Measurements from ENCODE around the gene NAV2.

The NAV2 gene

DNA sequence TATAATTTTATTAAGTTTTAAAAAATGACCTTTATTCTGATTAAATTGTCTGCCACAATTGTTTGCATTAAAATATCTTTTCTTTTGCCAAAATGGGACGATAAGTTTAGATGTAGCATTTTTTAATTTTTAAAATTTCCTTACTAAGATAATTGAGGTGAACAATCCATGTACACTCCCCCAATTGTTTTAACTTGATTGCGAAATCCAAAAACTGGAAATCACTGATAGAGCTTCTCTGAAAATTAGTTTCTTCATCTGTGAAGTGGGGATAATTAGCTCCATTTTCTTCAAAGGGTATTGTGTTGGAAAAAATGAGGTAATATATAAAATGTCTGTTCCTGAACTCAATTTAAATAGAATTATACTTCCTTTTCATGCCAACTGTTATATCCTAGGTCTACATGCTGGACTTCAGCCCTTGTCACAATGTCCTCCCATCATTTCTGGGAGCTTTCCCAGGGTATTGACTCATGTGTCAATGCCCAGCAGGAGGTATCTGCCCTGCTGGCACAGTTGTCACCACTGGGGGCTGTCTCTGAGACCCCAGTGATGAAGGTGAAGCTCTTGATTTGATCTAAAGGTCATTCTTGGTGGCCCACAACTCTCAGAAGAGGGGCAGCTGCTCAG lies 28.7 kb upstream of the NAV2 start:
- DNase-seq (ENCODE audit: low read depth), result no peak

DNA sequence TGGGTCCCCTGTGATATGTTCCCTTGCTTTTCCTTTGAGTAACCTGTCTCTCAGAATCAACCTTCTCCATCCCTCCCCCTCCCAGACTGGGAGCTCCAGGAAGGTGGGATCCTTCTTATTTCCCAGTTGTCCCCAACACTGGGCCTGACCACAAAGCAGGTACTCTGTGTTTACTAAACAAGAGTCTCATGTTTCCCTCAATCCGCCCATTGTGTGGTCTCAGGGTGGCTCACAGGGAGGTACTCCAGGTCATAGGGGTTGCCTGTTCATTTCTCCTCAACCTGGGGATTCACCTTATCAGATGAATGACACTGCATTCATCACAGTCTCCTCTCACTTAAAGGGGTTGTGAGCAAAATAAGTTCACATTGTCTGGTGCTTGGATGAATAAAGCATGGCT lies 26.4 kb upstream of the NAV2 start:
- no peak for DNase-seq (ENCODE audit: low read depth)

- no peak for DNase-seq (ENCODE audit: low read depth)
Observed at GRCh38 chr11:19687392-19687791, 25.2 kb upstream of the NAV2 start.

DNA sequence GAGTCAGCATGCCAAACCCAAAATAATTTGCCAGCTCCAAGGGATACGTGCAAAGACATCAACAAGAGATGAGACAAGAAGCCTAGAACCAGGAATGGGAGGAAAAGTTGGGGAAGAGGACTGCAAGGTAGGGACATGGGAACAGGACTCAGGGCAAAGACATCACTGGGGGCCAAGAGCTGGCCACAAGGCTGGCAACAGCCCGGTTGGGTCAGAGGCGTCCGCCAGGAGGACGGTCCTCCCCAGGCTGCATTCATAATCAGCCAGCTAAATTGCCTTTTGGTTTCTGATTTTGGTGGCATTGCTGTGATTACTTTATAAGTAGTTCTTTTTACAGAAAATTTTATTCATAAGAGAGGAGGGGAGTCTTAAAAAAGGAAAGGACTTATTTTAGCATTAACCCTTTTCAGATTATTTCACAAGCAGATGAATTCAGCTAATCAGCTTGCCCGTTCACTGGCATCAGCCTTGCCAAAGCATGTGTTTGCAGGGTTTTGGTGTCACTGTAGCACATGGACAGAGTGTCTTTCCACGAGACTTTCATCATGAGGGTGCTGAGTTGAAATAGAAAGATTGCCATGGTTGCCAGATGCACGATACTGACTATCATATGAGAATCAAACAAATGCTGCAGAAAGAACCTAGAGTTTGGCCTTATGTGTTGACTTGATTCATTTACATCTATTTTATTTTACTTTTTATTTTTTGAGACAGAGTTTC lies 23.2 kb upstream of the NAV2 start:
- DNase-seq (ENCODE audit: low read depth), result no peak

GRCh38 chr11:19690885-19691284 lies 21.8 kb upstream of the NAV2 start:
- no peak for DNase-seq (ENCODE audit: low read depth)

DNA sequence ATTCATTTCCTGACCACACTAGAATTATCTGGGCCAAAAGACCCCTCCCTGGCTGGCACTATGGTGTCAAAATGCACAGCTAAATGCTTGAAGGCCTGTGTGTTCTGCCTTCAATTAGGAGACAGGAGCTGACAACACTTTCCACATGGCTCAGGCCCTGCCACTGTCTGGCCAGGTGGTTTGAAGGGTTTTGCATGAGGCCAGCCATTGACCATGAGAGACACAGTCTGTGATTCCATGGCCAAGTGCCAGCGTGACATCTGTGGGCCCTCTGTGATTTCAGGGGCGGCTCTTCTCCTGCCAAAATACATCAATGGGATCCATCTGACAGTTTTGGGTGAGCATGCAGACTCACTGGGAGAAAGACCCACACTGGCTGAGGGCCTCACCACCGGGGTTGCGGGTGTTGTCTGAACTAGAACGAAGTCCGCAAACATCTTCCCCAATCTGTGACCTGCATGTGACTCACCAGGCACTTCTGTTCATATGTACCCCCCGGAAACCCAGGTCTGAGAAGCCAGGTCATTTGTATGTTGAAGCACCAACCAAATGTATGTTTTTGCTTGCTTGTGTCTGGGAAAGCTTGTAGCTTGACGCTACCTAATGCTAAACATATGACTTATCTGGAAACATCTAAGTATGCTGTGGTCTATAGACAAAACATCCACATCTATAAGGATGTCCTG lies 20.7 kb upstream of the NAV2 start:
- no peak for DNase-seq (ENCODE audit: low read depth)

DNA sequence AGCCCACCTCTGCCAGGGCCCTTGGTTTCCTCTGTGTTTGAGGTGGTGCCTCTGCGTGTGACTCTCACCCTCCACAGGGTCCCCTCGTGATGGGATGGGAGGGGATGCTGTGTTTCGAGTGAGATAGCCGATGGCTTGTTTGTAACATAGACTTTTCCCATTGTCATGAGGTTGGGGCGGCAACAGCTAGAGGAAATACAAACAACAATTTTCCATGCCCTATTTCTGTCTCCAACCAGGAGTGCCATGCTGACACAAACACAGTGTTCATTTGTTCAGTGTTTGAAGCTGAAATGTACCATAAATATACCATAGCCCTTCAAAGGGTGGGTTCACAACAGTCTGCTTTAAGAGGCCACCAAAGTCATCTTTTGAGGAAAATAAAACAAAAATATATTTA lies 19.5 kb upstream of the NAV2 start:
- DNase-seq (ENCODE audit: low read depth), result no peak

GRCh38 chr11:19694796-19695345 lies 17.8 kb upstream of the NAV2 start:
- DNase-seq (ENCODE audit: low read depth), result no peak

DNA sequence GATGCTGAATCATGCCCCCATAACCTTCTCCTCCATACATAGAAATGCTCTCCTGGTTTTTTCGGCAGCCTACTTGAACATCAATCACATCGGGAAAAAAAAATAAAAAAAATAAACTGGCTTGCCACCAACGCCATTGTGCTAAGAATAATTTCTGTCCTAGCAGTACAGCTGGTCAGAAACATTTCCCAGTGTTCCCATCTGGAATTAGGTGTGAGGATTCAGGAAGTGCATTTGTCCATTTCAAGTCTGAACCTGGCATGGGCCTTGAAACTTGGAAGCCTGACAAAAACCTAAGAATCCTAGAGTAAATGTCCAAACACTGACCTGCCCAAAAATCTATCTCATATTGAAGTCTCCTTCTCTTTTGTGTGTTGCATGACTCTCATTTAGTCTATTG lies 16.6 kb upstream of the NAV2 start:
- DNase-seq (ENCODE audit: low read depth), result no peak

DNA sequence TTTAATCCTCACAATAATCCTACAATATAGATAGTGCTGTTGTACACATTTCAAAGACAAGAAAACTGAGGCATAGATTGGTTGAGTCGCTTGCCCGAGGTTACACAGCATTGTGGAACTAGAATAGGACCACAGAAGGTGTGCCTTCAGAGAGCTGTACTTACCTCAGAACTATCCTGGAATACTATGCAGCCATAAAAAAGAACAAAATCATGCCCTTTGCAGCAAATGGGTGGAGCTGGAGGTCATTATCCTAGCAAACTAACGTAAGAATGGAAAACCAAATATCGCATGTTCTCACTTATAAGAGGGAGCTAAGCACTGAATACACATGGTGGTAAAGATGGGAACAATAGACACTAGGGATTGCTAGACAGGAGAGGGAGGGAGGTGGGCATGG lies 15.7 kb upstream of the NAV2 start:
- no peak for DNase-seq (ENCODE audit: low read depth)

DNA sequence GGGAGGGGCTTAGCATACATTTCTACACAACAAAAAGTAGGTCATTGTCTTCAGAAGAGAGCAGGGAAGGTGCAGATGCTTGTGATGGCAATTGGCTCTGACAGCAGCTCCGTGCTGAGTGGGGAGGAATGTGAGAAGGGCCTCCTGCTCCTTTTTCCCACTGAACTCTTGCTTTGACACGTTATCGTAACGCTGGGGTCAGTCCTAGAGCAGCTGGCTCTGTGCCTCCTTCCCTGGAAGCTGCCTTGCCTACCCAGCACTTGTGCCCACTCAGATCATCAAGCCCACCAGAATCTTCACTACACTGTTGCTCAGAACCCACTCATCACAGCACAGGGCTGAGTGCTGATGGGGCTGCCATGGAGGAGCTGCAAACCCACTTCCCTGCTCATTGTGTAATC lies 14.9 kb upstream of the NAV2 start:
- DNase-seq (ENCODE audit: low read depth), result no peak

GRCh38 chr11:19698493-19699292 lies 13.9 kb upstream of the NAV2 start:
- DNase-seq (ENCODE audit: low read depth), result no peak

DNA sequence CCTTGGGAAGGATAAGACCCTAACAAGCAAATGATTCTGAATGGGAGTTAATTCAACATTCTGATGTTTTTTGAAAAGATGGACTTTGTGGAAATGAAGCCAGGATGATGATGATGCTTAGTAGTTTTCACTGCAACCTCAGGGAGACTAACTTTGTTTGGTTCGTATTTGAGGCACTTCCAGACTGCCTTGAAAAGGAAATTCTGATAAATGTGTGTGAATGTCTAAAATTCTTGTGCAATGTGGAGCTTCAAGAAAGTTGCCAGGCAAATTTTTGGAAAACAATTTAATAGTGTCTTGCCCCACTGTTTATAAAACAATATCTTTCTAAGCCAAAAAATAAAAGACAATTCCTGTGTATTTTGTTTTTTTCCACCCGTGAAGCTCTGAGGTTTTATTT lies 11.2 kb upstream of the NAV2 start:
- DNase-seq (ENCODE audit: low read depth), result no peak

DNA sequence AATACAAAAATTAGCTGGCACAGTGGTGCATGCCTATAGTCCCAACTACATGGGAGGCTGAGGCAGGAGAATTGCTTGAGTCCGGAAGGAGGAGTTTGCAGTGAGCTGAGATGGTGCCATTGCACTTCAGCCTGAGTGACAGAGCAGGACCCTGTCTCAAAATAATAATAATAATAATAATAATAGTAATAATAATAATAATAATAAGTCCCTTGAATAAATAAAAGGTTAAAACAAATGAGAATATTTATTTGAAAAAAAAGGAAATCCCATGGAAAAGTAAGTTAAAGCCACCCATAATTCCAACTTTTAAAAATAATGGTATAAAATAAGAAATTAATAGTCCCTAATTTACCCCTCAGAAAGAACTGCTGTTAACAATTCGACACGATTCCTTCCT lies 10.0 kb upstream of the NAV2 start:
- DNase-seq (ENCODE audit: low read depth), result no peak

DNA sequence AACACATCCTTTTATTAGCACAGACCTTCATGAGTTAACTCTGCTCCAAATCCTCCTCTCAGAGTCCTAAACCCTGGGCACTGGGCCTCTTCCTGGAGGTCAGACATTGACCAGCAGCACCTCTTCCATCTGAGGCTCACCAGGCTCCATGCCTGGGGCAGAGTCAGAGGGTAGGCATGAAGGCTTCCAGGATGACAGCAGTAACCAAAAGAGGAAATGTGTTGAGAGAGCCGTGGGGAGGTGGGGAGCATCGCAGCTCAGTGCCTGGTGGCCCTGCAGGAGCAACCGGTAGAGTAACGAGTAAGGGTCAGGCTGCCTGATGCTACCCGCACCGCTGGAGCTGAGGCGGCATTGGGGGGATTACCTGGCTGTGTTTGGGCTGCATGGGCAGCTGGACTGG lies 9.4 kb upstream of the NAV2 start:
- DNase-seq (ENCODE audit: low read depth), result no peak

- no peak for DNase-seq (ENCODE audit: low read depth)
Observed at GRCh38 chr11:19704213-19704612, 8.4 kb upstream of the NAV2 start.

GRCh38 chr11:19705936-19706335 lies 6.7 kb upstream of the NAV2 start:
- DNase-seq (ENCODE audit: low read depth), result no peak

- no peak for DNase-seq (ENCODE audit: low read depth)
Observed at GRCh38 chr11:19711911-19712280, 741 bp upstream of the NAV2 start.

- DNase-seq (ENCODE audit: low read depth), result no peak
Observed at GRCh38 chr11:19713196-19714021, 772 bp downstream of the NAV2 start.

GRCh38 chr11:19714022-19714386 lies 1.4 kb downstream of the NAV2 start:
- no peak for DNase-seq (ENCODE audit: low read depth)

Data from T follicular helper cell (primary cell).